Measurements from ENCODE around the gene MORN1.
A peak's percentile ranks its signal among the peaks of the same experiment; 100 is the strongest.

DNA sequence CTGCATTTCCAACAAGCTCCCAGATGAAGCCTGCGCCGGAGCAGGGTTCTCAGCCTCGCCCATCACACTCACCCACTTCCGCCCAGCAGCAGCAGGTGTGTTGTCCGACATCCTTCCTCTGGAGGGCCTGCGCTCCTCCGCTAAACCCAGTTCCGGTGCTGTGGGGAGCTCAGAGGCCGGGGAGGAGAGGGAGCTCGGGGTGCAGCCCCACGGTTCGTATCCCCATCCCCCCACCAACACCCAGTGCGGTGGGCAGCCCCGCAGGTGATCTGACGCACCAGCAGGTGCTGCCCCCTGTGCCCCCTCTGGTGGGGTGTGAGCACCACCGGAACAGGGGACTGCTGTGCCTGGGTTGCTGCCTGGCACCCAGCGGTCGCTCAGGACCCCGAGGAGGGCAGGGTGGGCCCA lies 24.5 kb upstream of the MORN1 start:
- TF ChIP-seq, protein P1, sequence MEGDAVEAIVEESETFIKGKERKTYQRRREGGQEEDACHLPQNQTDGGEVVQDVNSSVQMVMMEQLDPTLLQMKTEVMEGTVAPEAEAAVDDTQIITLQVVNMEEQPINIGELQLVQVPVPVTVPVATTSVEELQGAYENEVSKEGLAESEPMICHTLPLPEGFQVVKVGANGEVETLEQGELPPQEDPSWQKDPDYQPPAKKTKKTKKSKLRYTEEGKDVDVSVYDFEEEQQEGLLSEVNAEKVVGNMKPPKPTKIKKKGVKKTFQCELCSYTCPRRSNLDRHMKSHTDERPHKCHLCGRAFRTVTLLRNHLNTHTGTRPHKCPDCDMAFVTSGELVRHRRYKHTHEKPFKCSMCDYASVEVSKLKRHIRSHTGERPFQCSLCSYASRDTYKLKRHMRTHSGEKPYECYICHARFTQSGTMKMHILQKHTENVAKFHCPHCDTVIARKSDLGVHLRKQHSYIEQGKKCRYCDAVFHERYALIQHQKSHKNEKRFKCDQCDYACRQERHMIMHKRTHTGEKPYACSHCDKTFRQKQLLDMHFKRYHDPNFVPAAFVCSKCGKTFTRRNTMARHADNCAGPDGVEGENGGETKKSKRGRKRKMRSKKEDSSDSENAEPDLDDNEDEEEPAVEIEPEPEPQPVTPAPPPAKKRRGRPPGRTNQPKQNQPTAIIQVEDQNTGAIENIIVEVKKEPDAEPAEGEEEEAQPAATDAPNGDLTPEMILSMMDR (optimal IDR thresholded peaks at IDR 0.05 in 1 of 3, IDR thresholded peaks at IDR 0.05 in 1 of 3, conservative IDR thresholded peaks at IDR 0.05 in 1 of 3; ENCODE audit: extremely low read depth in 1 of 3, insufficient read depth in 2 of 3, low read length in 3 of 3), result peak in 2 of 3 experiments; percentile 11 to 35
- TF ChIP-seq EZH2 (IDR thresholded peaks at IDR 0.05; ENCODE audit: low read length), result no peak
